Right atrium auricular region (tissue), 2 donors: Measurements from ENCODE around the gene SPPL3. TPM values are rescaled to one million over a fixed set of nuclear protein-coding genes. Genes with fewer than 3 reads are reported as not detected.
"Not testable (repeated sequence)": the region's sequence is repeated elsewhere in the genome, so short reads cannot be mapped to it uniquely, and the experiment has no call there.

ENCODE experiments used
- DNase-seq: peaks from one replicate; pipeline ENCODE4 v3.0.0-alpha.2; 2019; ENCODE audit warnings: low spot score
- H3K27ac ChIP-seq, 2 donors: fragments of 200-600 bp; sonication (generic); 1 replicate in 1 of 2; 2 replicates in 1 of 2; pipeline ENCODE4 v1.5.1; 2016 to 2019
- H3K27me3 ChIP-seq, 2 donors: fragments of 200-600 bp; sonication (generic); one replicate each; pipeline versions ENCODE4 v1.5.1 to v1.6.0; 2017 to 2019
- H3K36me3 ChIP-seq: fragments of 200-600 bp; sonication (generic); one replicate; pipeline ENCODE4 v1.5.1; 2016
- H3K4me1 ChIP-seq, 2 donors: fragments of 200-600 bp; sonication (generic); one replicate each; pipeline versions ENCODE4 v1.5.1 to v1.6.0; 2017 to 2019
- H3K4me3 ChIP-seq, 2 donors: fragments of 200-600 bp; sonication (generic); 1 replicate in 1 of 2; 2 replicates in 1 of 2; pipeline ENCODE4 v1.5.1; 2017 to 2019; ENCODE audit warnings: mild to moderate bottlenecking in 1 of 2, moderate library complexity in 1 of 2
- H3K9me3 ChIP-seq, 2 donors: fragments of 200-600 bp; sonication (generic); one replicate each; pipeline ENCODE4 v1.5.1; 2019
- total RNA-seq, 2 donors: library from RNA; depleted of rRNA; stranded (reverse); fragments of >200 nt; gene quantifications; one replicate each; pipeline ENCODE4 v1.1.0, GENCODE V29; 2016
- TF ChIP-seq, protein P1 (sequence below), 2 donors: fragments of 200-600 bp; sonication (generic); IDR thresholded peaks; one replicate each; pipeline ENCODE4 v1.5.1; 2019; ENCODE audit warnings: antibody characterized with exemption in 2 of 2

SPPL3 gene
- total RNA-seq, 2 donors from 2014 or later: 13.8 to 16.5 TPM

DNA sequence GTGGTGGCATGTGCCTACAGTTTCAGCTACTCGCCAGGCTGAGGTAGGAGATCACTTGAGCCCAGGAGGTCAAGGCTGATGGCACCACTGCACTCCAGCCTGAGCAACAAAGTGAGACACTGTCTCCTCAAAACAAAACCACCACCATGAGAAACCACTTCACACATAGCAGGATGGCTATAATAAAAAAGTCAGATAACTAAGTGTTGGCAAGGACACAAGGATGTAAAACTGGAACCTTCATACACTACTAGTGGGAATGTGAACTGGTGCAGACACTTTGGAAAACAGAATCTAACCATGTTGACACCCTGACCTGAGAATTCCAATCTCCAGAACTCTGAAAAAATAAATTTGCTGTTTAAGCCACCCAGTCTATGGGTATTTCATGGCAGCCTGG is 110.8 kb downstream of the SPPL3 start:
- no peak overlapping the region for H3K4me3 ChIP-seq
- peaks cover 0 to 21% of the 10 kb centered on the region in 2 donors for H3K4me1 ChIP-seq
- TF ChIP-seq, protein P1, sequence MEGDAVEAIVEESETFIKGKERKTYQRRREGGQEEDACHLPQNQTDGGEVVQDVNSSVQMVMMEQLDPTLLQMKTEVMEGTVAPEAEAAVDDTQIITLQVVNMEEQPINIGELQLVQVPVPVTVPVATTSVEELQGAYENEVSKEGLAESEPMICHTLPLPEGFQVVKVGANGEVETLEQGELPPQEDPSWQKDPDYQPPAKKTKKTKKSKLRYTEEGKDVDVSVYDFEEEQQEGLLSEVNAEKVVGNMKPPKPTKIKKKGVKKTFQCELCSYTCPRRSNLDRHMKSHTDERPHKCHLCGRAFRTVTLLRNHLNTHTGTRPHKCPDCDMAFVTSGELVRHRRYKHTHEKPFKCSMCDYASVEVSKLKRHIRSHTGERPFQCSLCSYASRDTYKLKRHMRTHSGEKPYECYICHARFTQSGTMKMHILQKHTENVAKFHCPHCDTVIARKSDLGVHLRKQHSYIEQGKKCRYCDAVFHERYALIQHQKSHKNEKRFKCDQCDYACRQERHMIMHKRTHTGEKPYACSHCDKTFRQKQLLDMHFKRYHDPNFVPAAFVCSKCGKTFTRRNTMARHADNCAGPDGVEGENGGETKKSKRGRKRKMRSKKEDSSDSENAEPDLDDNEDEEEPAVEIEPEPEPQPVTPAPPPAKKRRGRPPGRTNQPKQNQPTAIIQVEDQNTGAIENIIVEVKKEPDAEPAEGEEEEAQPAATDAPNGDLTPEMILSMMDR (IDR thresholded peaks at IDR 0.05): no peak
- H3K27ac ChIP-seq: no peak overlapping the region
- H3K9me3 ChIP-seq: peaks cover 0 to 15% of the 10 kb centered on the region in 2 donors
- no peaks in the 10 kb centered on the region for H3K27me3 ChIP-seq
- no peak for DNase-seq
- no peaks in the 10 kb centered on the region for H3K36me3 ChIP-seq

DNA sequence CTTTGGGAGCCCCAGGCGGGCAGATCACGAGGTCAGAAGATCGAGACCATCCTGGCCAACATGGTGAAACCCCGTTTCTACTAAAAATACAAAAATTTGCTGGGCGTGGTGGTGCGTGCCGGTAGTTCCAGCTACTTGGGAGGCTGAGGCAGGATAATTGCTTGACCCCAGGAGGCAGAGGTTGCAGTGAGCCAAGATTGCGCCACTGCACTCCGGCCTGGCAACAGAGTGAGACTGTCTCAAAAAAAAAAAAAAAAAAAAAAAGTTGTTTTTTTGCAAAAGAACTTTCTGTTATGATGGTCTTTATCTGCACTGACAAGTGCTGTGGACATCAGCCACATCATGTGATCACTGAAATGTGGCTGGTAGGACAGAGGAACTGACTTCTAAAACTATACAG is 111.7 kb downstream of the SPPL3 start:
- not testable (repeated sequence) for H3K36me3 ChIP-seq, H3K27me3 ChIP-seq, H3K27ac ChIP-seq, H3K4me3 ChIP-seq, DNase-seq
- H3K4me1 ChIP-seq: peaks cover 0 to 21% of the 10 kb centered on the region in 2 donors
- H3K9me3 ChIP-seq: peaks cover 0 to 15% of the 10 kb centered on the region in 2 donors

DNA sequence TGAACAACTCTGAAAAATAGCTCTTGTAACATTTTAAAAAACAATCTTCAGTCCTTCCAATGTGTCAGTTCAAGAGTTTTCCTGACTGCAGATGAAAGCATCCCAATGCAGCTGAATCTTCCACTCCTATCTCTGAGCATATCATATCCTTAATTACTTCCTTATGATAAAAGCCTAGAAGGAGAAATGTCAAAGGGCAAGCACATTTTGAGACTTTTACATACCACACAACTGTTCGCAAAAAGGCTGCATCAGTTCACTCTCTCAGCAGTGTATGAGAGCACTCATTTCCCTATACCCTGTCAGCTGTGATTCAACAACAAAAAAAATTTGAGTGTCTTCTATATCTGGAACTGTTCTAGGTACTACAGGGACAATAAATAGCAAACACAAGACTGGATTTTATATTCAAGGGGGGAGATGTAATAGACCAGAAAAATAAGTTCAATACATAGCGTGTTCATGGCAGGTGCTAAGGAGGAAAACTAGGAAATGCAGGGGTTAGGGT is 112.4 kb downstream of the SPPL3 start:
- Histone ChIP-seq H3K27ac (no peak overlapping the region), H3K4me1 (peaks cover 0 to 21% of the 10 kb centered on the region in 2 donors), H3K27me3 (no peaks in the 10 kb centered on the region), H3K36me3 (no peaks in the 10 kb centered on the region), H3K4me3 (no peak overlapping the region), H3K9me3 (peaks cover 0 to 15% of the 10 kb centered on the region in 2 donors)
- TF ChIP-seq, protein P1 (IDR thresholded peaks at IDR 0.05): no peak
- DNase-seq: no peak

DNA sequence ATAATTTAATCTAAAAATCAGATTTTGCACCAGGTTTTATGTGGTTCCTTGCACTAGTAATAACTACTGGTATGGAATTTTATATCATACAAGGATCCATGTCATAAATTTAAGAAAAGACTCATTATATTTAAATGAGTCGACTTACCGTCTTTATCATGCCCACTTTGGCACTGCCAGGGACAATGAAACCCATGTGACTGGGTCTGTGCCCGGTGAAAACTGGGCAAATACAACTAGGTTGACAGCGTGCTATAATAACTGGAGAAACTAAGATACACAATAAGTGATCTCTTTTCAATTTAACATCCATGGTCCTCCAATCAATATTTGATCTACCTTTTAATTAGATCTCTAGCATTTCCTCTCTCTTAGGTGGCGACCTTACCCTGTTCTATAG is 114.0 kb downstream of the SPPL3 start:
- Histone ChIP-seq H3K27ac (no peak overlapping the region), H3K4me3 (no peak overlapping the region), H3K9me3 (peaks cover 0 to under 1% of the 10 kb centered on the region in 2 donors), H3K27me3 (no peaks in the 10 kb centered on the region), H3K36me3 (no peaks in the 10 kb centered on the region), H3K4me1 (peaks cover 0 to 21% of the 10 kb centered on the region in 2 donors)
- TF ChIP-seq, protein P1 (IDR thresholded peaks at IDR 0.05): no peak
- DNase-seq: no peak

DNA sequence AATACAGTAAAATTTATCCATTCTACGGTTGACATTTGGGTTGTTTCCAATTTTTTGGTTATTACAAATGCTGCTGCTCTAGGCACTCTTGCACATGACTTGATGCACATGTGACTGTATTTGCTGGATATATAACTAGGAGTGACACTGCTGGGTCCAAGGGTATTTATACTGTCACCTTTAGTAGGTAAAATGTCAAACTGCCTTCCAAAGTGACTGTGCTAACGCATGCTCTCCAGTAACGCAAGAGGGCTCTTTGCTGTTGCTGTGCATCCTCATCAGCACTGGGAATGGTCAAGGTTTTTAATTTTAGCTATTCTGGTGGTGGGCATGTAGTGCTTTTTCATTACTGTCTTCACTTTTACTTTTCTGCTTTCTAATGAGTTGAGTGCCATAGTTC is 116.3 kb downstream of the SPPL3 start:
- no peak overlapping the region for H3K27ac ChIP-seq
- no peak overlapping the region for H3K4me3 ChIP-seq
- H3K27me3 ChIP-seq: no peaks in the 10 kb centered on the region
- no peak for DNase-seq
- peaks cover 0 to 17% of the 10 kb centered on the region in 2 donors for H3K4me1 ChIP-seq
- H3K9me3 ChIP-seq: no peaks in the 10 kb centered on the region
- TF ChIP-seq, protein P1 (IDR thresholded peaks at IDR 0.05): no peak
- peaks cover 5% of the 10 kb centered on the region for H3K36me3 ChIP-seq

DNA sequence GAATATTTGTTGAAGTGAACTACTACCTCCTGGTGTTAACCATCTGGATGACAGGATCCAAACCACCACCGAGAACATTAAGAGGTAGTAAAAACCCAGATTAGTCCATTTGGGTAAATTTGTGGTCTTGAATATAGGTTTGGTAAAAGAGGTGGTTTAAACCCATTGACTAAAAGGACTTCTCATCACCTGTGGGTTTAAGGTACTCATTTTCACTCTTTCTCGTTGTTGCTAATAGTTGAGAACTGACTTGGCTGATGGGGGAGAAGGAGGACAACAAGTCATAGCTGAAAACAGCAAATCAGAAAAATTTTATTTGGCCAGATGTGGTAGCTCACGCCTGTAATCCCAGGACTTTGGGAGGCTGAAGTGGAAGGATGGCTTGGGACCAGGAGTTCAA is 119.4 kb downstream of the SPPL3 start:
- H3K36me3 ChIP-seq: peaks cover 20% of the 10 kb centered on the region
- TF ChIP-seq, protein P1 (IDR thresholded peaks at IDR 0.05): no peak
- no peak overlapping the region for H3K27ac ChIP-seq
- no peaks in the 10 kb centered on the region for H3K4me1 ChIP-seq
- no peaks in the 10 kb centered on the region for H3K27me3 ChIP-seq
- no peak overlapping the region for H3K4me3 ChIP-seq
- DNase-seq: no peak
- H3K9me3 ChIP-seq: no peaks in the 10 kb centered on the region
